NCI-H526 (cell line): ENCODE data around the gene WDR59.

Experiments
- DNase-seq, 2 experiments: peaks; one replicate each; lab custom pipeline; 2025; lab: John Stamatoyannopoulos, UW

WDR59 gene

DNA sequence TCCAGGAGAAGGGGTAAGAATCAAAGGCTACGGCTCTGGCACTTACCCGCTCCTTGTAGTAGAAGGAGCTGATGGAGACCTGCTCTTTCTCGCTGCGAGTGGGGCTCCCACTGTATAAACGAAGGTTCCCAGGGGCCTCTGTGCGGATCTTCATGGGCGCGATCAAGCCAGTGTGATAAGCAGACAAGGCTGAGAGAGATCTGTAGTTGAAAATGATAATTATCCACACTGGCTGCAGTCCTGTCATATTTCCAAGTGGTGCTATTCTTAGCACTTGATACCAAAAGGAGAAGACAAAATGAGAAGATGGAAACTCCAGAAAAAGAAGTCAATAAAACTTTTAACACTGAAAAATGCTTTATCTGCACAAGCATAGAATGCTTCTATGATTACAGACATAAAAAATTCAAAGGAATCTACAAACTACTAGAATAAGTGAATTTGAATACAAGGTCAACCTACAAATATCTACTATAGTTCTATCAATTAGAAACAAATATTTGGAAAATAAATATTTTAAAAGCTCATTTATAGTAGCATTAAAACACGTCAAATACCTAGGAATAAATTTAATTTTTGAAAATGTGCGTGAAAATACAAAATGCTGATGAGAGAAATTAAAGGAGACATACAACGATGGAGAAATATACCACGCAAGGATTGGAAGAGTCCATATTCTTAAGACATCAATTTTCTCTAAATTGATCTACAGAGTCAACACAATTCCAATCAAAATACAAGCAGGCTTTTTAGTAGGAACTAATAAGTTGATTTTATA is 80.8 kb downstream of the WDR59 start:
- DNase-seq = no peak

DNA sequence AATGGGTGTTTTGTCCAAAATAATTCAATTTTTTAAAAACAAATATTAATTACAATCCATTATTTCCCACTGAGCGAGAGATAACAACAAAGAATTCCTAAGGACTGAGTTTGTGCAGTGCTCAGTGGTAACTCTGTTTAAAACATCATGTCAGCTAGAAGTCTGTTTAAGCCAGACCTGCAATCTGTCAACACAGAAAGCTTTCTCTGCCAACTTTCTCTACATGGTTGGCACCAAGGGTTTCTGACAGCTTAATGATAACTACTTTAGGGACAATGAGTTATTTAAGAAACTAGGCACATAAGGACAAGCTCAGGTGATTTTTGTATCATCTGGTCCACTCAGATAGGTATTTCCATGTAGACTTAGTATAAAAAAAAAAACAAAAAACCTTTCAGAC is 81.8 kb downstream of the WDR59 start:
- DNase-seq = no peak

DNA sequence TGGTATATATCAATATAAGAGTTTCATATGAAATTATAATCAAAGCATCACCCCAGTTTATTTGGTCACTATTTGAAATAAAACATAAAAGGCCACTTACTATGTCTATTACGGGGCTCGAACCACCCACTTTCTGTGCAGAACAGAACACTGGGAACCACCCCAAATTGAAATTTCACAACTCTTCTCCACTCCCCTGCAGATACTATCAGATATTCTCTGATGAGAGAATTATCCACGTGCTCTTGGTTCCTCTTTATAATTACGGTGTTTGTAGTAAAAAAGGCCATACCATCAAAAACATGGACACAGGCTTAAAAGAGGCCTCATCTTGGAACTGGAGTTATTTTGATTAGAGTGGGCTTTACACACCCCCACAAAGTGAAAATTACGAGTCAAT is 82.8 kb downstream of the WDR59 start:
- DNase-seq = no peak

GRCh38 chr16:74901606-74902005 is 83.3 kb downstream of the WDR59 start:
- DNase-seq = no peak

DNA sequence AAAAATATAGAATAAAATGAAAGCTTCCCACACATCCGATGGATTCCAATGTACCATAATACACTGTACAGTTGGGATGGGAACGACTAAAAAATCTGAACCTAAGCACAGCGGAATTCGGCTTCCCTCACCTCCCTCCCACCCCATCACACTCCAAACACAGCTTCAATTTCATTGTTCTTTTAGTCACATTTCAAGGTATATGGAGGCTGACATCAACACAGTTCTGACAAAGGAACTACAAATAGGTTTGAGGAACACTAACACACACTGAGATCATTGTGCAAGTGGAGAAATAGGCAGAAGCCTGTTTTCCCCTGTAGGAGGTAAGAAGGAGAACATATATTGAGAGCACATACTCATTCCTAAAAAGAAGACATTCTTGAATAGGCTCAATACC is 85.1 kb downstream of the WDR59 start:
- DNase-seq = no peak

DNA sequence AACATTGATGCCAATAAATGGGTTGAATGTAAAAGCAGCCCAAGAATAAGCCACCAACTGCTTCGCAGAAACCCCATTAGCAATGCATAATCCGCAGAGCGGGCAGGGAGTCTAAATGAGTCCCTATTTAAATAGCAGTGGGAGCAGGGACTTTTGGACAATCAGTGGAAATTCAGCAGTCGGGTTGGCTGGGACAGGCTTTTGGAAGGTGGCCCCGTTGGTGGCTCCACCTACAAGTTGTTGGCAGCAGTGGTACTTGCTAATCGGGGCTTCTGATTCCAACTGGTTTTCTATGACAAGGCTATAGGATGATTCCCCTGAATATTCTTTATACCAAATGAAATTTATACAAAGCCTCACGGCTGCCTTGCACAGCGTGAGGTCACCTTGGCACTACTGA is 86.3 kb downstream of the WDR59 start:
- DNase-seq = no peak

GRCh38 chr16:74896389-74897370 is 88.2 kb downstream of the WDR59 start:
- no peak for DNase-seq

- no peak for DNase-seq
Observed at GRCh38 chr16:74893541-74893940, 91.4 kb downstream of the WDR59 start.

GRCh38 chr16:74892574-74893461 is 92.1 kb downstream of the WDR59 start:
- DNase-seq = peak; percentile 19 to 63

DNA sequence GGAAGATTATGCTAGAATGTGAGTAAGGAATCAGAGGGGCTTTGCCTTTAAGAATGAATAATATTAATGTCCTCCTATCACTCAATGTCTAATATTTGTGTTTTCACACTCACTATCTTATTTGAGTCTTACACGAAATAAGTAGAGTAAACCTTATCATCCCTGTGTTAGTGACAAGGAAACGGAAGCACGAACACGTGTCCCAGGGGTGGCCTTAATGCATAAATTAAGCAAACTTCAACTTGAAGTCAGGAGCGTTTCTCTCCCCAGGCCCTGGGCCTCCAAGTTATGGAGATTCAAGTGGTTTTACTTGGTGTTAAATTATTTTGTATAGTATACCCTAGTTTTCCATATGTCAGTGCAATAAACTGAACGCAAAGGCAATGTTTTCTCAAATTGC is 96.0 kb downstream of the WDR59 start:
- no peak for DNase-seq

DNA sequence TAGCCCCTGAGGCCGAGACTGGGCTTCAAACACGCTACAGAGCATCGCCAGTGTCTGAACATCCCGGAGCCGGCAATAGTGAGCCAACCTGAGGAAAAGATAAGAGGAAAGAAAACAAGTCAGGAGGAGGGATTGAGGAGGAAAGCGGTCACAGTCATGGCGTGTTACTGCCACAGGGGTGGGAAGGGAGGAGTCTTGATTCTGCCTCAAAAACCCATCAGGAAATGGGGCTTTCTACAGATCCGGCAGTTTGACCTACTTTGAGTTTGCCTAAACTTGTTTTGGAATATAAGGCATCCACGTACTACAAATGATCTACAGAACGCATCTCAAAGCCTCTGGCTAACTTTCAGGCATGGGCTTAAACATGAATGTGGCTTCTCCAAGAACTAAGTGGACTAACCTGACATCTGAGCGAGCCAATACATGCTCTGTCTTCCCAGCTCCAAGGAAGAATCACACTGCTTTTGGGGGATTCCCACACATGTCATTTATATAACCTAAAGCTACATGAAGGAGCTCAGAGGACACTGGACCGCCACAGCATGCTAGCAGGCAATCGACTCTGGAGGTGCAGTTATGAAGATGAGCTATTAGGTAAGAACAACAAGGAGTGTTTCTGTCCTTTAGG is 96.6 kb downstream of the WDR59 start:
- no peak for DNase-seq

- DNase-seq = no peak
Observed at GRCh38 chr16:74887084-74887483, 97.8 kb downstream of the WDR59 start.

- DNase-seq = no peak
Observed at GRCh38 chr16:74877706-74878105, 107.2 kb downstream of the WDR59 start.

DNA sequence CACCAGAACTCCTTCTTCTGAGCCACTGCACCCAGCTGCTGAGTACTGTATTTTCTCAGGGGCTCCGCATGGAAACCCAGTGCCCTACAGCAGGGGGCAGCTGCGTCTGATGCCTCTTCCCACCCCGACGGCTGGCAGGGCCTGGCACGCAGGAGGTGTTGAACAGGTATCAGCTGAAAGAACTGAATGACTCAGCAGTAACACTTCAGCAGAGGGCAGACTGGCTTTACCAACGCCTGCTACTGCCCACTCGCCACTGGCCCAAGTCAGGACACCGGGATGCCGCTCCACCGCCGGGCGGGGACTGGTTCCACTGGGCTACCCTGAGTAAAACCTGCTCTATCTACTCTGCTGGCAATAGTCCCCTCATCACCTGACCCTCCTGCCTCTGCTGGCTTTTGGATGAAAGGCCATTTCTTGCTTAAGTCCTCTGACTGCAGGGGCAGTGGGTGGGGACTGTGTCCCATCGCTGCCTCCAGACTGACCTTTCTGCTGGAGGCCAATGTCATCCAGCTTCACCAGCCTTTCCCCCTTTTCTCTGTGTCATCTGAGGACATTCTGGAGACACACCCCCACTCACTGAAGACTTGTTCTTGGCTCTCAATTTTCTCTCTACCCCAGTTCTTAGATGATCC is 109.9 kb downstream of the WDR59 start:
- DNase-seq = no peak

- DNase-seq = no peak
Observed at GRCh38 chr16:74874123-74874522, 110.8 kb downstream of the WDR59 start.

GRCh38 chr16:74872302-74872701 is 112.6 kb downstream of the WDR59 start:
- DNase-seq = no peak

DNA sequence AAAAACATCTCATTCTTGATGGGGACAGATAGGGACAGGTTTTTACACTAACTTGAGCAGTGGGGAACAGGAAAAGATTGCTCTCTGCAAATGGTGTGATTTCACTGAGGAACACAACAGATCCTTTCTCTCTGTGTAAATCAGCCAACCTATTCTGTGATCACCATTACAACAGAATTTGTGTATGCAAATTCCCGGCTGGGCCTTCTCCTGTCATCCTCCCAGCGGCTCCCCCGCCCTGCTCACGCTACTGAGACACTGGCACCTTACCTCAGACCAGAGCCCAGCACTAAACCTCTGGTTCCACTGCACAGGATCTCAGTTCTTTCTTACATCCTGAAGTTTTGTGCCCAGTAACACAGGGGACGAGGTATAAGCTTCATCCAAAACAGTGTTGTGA is 113.3 kb downstream of the WDR59 start:
- DNase-seq = peak; percentile 89 to 93

DNA sequence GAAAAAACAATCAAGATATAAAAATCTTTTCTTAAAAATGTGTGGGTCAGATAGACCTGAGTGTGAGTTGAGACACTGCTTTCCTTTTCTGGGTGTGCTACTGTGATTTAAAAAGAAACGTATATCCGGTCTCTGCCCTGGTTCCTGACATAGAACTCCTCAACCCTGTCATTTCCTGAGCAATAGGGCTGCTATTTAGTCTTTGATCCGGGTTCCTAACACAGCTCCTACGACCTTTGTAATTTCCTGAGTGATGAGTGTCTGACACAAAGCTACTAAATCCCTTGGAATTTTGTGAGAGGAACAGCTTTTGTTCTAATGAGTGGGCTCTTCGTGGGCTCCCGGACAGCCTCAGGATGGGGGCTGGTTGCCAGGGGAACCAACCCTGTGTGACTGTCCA is 116.4 kb downstream of the WDR59 start:
- no peak for DNase-seq

DNA sequence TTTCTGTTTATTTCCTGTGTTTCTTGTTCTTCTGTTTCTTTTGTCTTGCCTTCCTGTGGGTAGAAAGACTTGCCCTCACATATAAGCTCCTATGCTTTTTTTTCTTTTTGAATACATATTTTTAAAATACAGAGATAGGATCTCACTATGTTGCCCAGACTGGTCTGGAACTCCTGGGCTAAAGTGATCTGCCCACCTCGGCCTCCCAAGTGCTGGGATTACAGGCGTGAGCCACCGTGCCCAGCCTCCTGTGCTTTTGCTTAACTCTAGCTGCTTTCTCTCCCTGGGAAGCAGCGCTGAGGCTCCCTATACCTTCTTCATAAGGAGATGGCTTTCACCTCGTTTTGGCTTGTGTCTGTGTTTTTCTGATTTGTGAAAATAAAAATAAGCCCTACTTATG is 116.9 kb downstream of the WDR59 start:
- no peak for DNase-seq

GRCh38 chr16:74867281-74867849 is 117.6 kb downstream of the WDR59 start:
- peak in 1 of 2 experiments; percentile 27 for DNase-seq
